GM23338 (cell line): ENCODE measurements around the gene GLI3. TPM values are rescaled to one million over a fixed set of nuclear protein-coding genes. Genes with fewer than 3 reads are reported as not detected.

Experiments
- ATAC-seq: fragments of 200-7000 bp; cut with Tn5 transposase; 3 replicates; pipeline ENCODE4 v1.9.1; 2020
- DNase-seq: peaks from one replicate; pipeline ENCODE4 v3.0.0-alpha.2; 2015; ENCODE audit warnings: low spot score
- H2AFZ ChIP-seq: fragments of 200-600 bp; sonication (generic); 2 replicates; pipeline ENCODE4 v1.8.0; 2016; ENCODE audit warnings: antibody characterized with exemption, mild to moderate bottlenecking, moderate library complexity
- H3F3A ChIP-seq: fragments of 200-600 bp; sonication (generic); replicated peaks from 2 replicates; pipeline ENCODE4 v1.8.0; 2017; ENCODE audit warnings: antibody characterized with exemption, mixed run types, low read depth
- H3K27ac ChIP-seq: fragments of 200-600 bp; sonication (generic); 2 replicates; pipeline ENCODE4 v1.6.1; 2016; ENCODE audit warnings: low read depth
- H3K27me3 ChIP-seq: fragments of 200-600 bp; sonication (generic); 2 replicates; pipeline ENCODE4 v1.8.0; 2016; ENCODE audit warnings: mild to moderate bottlenecking, mixed run types, moderate library complexity; ENCODE audit not compliant: insufficient read depth
- H3K36me3 ChIP-seq: fragments of 200-600 bp; sonication (generic); 2 replicates; pipeline ENCODE4 v1.8.0; 2016; ENCODE audit warnings: mild to moderate bottlenecking; ENCODE audit not compliant: insufficient read depth
- H3K4me1 ChIP-seq: fragments of 200-600 bp; sonication (generic); 2 replicates; pipeline ENCODE4 v1.8.0; 2016; ENCODE audit warnings: mild to moderate bottlenecking, moderate library complexity; ENCODE audit not compliant: insufficient read depth
- H3K4me2 ChIP-seq: fragments of 200-600 bp; sonication (generic); 2 replicates; pipeline ENCODE4 v1.7.1; 2017; ENCODE audit warnings: mixed run types
- H3K4me3 ChIP-seq: fragments of 200-600 bp; sonication (generic); 2 replicates; pipeline ENCODE4 v1.6.1; 2016; ENCODE audit warnings: mixed run types
- H3K79me2 ChIP-seq: fragments of 200-600 bp; sonication (generic); replicated peaks from 2 replicates; pipeline ENCODE4 v1.8.0; 2017; ENCODE audit warnings: mild to moderate bottlenecking; ENCODE audit not compliant: insufficient read depth
- H3K9me2 ChIP-seq: fragments of 200-600 bp; sonication (generic); 2 replicates; pipeline ENCODE4 v1.8.0; 2017; ENCODE audit not compliant: insufficient read depth
- H4K20me1 ChIP-seq: fragments of 200-600 bp; sonication (generic); replicated peaks from 2 replicates; pipeline ENCODE4 v1.8.0; 2017; ENCODE audit warnings: mild to moderate bottlenecking; ENCODE audit not compliant: insufficient read depth
- H3K27ac Mint-ChIP-seq: 2 replicates; pipeline ENCODE4 v1.8.0; 2020; ENCODE audit warnings: inconsistent platforms, mild to moderate bottlenecking, moderate library complexity, mixed read lengths
- H3K27me3 Mint-ChIP-seq: 3 replicates; pipeline ENCODE4 v1.8.0; 2022; ENCODE audit warnings: low read depth, mild to moderate bottlenecking, moderate library complexity, mixed read lengths, inconsistent platforms; ENCODE audit not compliant: insufficient read depth, poor library complexity
- H3K36me3 Mint-ChIP-seq: 3 replicates; pipeline ENCODE4 v1.8.0; 2021; ENCODE audit warnings: low read depth, mild to moderate bottlenecking, inconsistent platforms, moderate library complexity, mixed read lengths
- H3K4me1 Mint-ChIP-seq: 3 replicates; pipeline ENCODE4 v1.8.0; 2020; ENCODE audit warnings: mild to moderate bottlenecking, inconsistent platforms, mixed read lengths
- H3K4me3 Mint-ChIP-seq: 3 replicates; pipeline ENCODE4 v1.8.0; 2021; ENCODE audit warnings: moderate library complexity, mild to moderate bottlenecking, inconsistent platforms, mixed read lengths
- H3K9me3 Mint-ChIP-seq: 3 replicates; pipeline ENCODE4 v1.8.0; 2020; ENCODE audit warnings: moderate library complexity, mild to moderate bottlenecking, inconsistent platforms, mixed read lengths
- CTCF ChIP-seq, 2 experiments: fragments of 200-600 bp in 1 of 2; sonication (generic) in 1 of 2; conservative IDR thresholded peaks; 2 replicates each; pipeline versions ENCODE4 v1.5.1 to v1.6.1; 2016 to 2017; ENCODE audit warnings: antibody characterized with exemption in 2 of 2, low read depth in 2 of 2, mild to moderate bottlenecking in 2 of 2, moderate library complexity in 1 of 2
- ETS1 ChIP-seq: IDR thresholded peaks from 2 replicates; pipeline ENCODE4 v1.6.1; 2016; ENCODE audit warnings: antibody characterized with exemption
- EZH2 ChIP-seq: fragments of 200-600 bp; sonication (generic); IDR thresholded peaks from one replicate; pipeline ENCODE4 v1.8.0; 2017; ENCODE audit warnings: antibody characterized with exemption, mild to moderate bottlenecking, low read depth; ENCODE audit not compliant: unreplicated experiment
- EZH2phosphoT487 ChIP-seq: fragments of 200-600 bp; sonication (generic); IDR thresholded peaks from one replicate; pipeline ENCODE4 v1.8.1; 2018; ENCODE audit warnings: antibody characterized with exemption; ENCODE audit not compliant: unreplicated experiment
- JUNB ChIP-seq: IDR thresholded peaks from one replicate; pipeline ENCODE4 v1.6.1; 2016; ENCODE audit warnings: antibody characterized with exemption; ENCODE audit not compliant: unreplicated experiment
- NANOG ChIP-seq: IDR thresholded peaks from 2 replicates; pipeline ENCODE4 v1.6.1; 2016; ENCODE audit warnings: antibody characterized with exemption, borderline replicate concordance
- POLR2AphosphoS5 ChIP-seq: IDR thresholded peaks from 2 replicates; pipeline ENCODE4 v1.6.1; 2016; ENCODE audit warnings: antibody characterized with exemption, low read depth
- REST ChIP-seq: IDR thresholded peaks from one replicate; pipeline ENCODE4 v1.6.1; 2018; ENCODE audit warnings: antibody characterized with exemption; ENCODE audit not compliant: unreplicated experiment
- STAT1 ChIP-seq: IDR thresholded peaks from one replicate; pipeline ENCODE4 v1.6.1; 2016; ENCODE audit warnings: antibody characterized with exemption; ENCODE audit not compliant: unreplicated experiment
- ZNF114 ChIP-seq: fragments of 250-450 bp; sonication (Bioruptor Pico); IDR thresholded peaks from 2 replicates; pipeline ENCODE4 v1.5.0; 2020; ENCODE audit warnings: mild to moderate bottlenecking, moderate library complexity
- ZNF331 ChIP-seq: fragments of 250-450 bp; sonication (Bioruptor Pico); IDR thresholded peaks from 2 replicates; pipeline ENCODE4 v1.5.0; 2020; ENCODE audit warnings: low read depth, mild to moderate bottlenecking, moderate library complexity
- polyA plus RNA-seq: library from polyadenylated mRNA; unstranded; fragments of >200 nt; fragmentation: Nextera tagmentation; extraction: Ambion mirVana; gene quantifications from 2 replicates; pipeline ENCODE4 v1.2.1, GENCODE V29; 2016
- total RNA-seq: library from RNA; depleted of rRNA; stranded (reverse); fragments of >200 nt; shearing (Covaris generic); gene quantifications from 2 replicates; pipeline ENCODE4 v1.2.3, GENCODE V29; 2014

The GLI3 gene
- total and polyA plus RNA-seq, 2 experiments from 2014 or later = 16.1 to 17.9 TPM

- no peaks in the 10 kb centered on the region for H4K20me1 ChIP-seq
- no peak overlapping the region for H3K4me3 ChIP-seq
- no peak overlapping the region for H2AFZ ChIP-seq
- no peak overlapping the region for H3K27ac Mint-ChIP-seq
- H3K27ac ChIP-seq = no peak overlapping the region
- H3F3A ChIP-seq = peaks cover 8% of the 10 kb centered on the region; the same call in 1 of the 2 replicates
- H3K9me2 ChIP-seq = no peaks in the 10 kb centered on the region
- no peaks in the 10 kb centered on the region for H3K36me3 ChIP-seq
- peaks cover 2% of the 10 kb centered on the region; the same call in 1 of the 3 replicates for H3K36me3 Mint-ChIP-seq
- peaks cover 72% of the 10 kb centered on the region for H3K4me1 ChIP-seq
- peaks cover 76% of the 10 kb centered on the region for H3K4me1 Mint-ChIP-seq
- TF ChIP-seq POLR2AphosphoS5 (no peak), CTCF (conservative IDR thresholded peaks at IDR 0.05; ENCODE audit: low read depth in 2 of 2) (no peak), REST (no peak), EZH2phosphoT487 (no peak), ZNF331 (CRISPR knock-in tag) (no peak), ZNF114 (no peak), ETS1 (no peak), EZH2 (no peak), STAT1 (no peak), NANOG (no peak), JUNB (no peak)
- peaks cover 15% of the 10 kb centered on the region for H3K27me3 Mint-ChIP-seq
- peak; percentile 25 for DNase-seq
- peaks cover 60% of the 10 kb centered on the region for H3K79me2 ChIP-seq
- H3K27me3 ChIP-seq = peaks cover 10% of the 10 kb centered on the region
- no peak overlapping the region for H3K4me3 Mint-ChIP-seq
- H3K9me3 Mint-ChIP-seq = no peaks in the 10 kb centered on the region; the same call in 2 of the 3 replicates
- peak overlapping the region; percentile 88 for H3K4me2 ChIP-seq
- no peak for ATAC-seq
Measured at GRCh38 chr7:42232275-42232674, 4.7 kb downstream of the GLI3 start.
